Fibroblast of skin of right quadriceps (primary cell): ENCODE data around the gene CNN3.

Experiments used
- DNase-seq: peaks from one replicate; pipeline ENCODE4 v3.0.0-alpha.2; 2013

Gene CNN3

GRCh38 chr1:94926915-94927404 is at the start of gene CNN3:
CNN3 (minus strand) TSS chr1:94927110; CDS start chr1:94926894, 216 bp downstream.
- peak; percentile 93 for DNase-seq

- DNase-seq: peak; percentile 95
Observed at GRCh38 chr1:94974824-94975223, 47.9 kb upstream of the CNN3 start.

- DNase-seq: peak; percentile 83
Observed at GRCh38 chr1:94974241-94974640, 47.3 kb upstream of the CNN3 start.

DNA sequence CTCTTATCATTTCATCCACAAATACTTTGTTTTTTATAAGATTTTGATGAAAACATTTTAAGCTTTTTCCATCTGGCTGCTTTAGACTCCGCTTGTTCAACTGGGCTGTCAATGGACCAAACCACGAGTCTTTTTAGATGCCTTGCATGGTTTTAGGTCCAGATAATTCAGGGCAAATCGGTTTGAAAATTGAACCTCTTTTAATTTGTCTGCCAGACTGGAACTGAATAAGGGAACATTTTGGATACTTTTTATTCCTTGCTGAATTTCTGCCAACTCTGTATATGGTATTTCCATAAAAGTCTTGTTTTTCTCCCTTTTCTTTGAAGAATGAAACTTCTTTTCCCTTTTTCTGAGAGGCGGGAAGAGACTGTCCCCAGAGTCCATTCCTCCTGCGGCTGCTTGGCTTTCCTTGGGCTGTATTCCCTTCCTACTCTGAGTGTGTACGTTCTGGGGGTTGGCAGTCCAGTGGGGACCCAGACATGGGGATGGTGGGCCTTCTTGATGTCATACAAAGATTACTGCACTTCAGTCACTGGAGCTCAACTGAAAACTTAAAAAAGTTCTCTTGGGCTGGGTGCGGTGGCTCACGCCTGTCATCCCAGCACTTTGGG is 46.5 kb upstream of the CNN3 start:
- DNase-seq: no peak

DNA sequence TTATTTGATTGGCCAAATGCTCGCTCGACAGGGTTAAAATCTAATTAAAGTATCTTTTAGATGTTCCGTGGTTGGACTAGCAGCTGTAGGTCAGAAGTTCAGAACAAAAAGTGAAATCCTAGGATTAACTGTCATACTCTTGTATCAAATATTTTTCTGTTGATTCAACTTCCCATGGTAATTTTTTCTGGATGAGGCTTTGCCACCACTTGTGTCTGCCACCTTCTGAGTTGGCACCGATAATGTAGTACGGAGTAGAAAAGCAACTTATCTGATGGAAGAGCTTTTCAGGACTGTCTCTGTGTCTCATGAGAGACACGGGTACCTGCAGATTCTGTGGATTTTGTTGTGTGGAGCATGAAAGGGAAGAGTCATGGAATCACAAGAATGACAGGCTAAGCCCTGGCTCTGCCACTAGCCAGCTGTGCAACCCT is 44.6 kb upstream of the CNN3 start:
- peak; percentile 66 for DNase-seq

GRCh38 chr1:94970783-94971182 is 43.9 kb upstream of the CNN3 start:
- DNase-seq: no peak

DNA sequence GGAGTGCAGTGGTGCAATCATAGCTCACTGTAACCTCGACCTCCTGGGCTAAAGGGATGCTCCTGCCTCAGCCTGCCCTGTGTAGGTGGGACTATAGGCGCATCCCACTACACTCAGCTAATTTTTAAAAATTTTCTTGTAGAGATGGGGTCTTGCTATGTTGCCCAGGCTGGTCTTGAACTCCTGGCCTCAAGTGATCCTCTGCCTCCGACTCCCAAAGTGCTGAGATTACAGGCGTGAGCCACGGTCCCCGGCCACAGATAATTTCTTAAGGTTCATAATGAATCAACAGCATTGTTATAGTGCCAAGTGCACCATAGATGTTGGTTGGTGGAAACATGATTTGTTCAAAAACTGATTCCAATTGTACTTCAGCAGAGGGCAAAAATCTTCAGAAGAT is 42.2 kb upstream of the CNN3 start:
- DNase-seq: no peak

DNA sequence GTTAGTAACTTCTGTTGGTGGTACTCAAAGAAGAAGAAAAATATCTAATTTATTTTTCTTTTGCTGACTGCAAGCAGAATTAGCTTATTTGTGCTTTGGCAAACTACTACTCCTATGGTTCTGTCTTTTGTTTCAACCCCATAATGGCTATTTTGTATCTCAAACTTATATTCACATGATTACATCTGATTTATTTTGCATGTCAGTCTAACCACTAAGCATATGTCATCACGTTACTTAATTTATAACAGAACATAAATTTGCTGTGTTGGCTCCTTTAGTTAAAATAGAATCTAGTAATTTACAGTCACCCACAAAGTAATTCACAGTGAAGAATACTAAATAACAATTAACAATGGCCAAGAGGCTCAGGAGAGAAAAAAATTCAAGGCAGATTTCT is 39.1 kb upstream of the CNN3 start:
- no peak for DNase-seq

DNA sequence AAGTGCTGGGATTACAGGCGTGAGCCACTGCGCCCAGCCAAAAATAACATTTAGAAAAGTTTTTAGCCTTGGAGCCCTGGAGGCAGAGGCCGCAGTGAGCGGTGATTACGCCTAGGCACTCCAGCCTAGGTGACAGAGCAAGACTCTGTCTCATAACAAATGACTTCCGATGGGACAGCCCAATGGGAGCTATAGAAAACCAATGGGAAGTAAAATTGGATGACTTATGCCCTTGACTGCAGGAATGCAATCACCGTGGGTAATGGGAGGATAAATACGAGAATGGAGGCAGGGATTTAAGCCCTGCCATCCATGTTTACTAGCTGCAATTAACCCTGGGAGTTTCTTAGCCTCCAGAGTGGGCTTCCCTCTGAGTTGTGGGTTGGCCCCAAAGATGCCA is 37.0 kb upstream of the CNN3 start:
- no peak for DNase-seq

DNA sequence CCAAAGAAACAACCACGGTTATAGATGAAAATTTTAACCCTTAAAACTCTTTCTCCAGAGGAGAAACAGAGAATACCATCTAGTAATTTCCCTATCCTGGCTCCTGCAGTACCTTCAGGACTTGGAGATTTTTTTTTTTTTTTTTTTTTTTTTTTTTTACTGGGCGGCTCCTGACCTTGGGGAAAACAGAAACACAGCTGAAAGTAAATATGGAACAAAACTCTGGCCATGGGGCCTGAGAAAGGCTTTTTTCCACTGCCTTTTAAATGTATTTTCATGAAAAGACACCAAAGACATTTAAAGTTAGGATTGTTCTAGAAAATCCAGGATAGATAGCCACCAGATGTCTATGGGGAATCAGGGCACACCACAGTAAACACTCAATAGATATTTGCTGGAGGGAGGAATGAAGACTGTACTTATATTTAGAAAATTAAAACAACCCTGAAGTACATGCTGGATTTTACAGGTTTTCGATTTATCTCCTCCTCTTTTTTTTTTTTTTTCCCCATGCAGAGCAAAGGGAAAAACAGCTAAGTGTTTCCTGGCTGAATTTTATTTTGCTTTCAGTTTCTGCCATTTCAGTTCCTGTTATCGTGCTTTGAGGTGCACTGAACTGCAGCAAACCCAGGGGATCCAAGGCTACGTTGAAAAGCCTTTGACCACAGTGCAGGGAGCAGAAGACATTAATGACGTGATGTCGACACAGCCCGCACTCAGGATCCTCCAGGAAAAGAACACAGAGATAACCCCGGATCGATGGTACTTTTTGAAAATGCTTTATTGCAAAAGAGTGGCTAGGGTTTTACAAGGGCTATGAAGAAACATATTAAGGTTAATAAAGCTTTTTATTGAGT is 35.7 kb upstream of the CNN3 start:
- no peak for DNase-seq

- DNase-seq: no peak
Observed at GRCh38 chr1:94961988-94962387, 35.1 kb upstream of the CNN3 start.

DNA sequence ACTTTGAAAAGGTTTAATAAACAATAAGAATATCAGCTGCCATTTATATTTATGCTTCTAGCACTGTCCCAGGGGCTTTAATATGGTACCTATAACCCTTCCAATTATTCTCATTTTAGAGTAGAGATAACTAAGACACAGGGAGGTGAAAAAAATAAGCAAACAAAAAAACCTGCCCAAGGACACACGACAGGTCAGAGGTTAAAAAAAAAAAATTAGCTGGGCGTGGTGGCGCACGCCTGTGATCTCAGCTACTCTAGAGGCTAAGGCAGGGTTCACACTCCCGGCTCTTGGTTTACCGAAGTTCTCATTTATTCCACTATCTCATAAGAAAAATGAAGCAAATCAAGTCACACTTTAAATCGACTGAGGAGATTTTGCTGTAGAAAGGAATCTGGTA is 34.7 kb upstream of the CNN3 start:
- no peak for DNase-seq

- no peak for DNase-seq
Observed at GRCh38 chr1:94958081-94958480, 31.2 kb upstream of the CNN3 start.

GRCh38 chr1:94955767-94956632 is 29.1 kb upstream of the CNN3 start:
- DNase-seq: no peak

DNA sequence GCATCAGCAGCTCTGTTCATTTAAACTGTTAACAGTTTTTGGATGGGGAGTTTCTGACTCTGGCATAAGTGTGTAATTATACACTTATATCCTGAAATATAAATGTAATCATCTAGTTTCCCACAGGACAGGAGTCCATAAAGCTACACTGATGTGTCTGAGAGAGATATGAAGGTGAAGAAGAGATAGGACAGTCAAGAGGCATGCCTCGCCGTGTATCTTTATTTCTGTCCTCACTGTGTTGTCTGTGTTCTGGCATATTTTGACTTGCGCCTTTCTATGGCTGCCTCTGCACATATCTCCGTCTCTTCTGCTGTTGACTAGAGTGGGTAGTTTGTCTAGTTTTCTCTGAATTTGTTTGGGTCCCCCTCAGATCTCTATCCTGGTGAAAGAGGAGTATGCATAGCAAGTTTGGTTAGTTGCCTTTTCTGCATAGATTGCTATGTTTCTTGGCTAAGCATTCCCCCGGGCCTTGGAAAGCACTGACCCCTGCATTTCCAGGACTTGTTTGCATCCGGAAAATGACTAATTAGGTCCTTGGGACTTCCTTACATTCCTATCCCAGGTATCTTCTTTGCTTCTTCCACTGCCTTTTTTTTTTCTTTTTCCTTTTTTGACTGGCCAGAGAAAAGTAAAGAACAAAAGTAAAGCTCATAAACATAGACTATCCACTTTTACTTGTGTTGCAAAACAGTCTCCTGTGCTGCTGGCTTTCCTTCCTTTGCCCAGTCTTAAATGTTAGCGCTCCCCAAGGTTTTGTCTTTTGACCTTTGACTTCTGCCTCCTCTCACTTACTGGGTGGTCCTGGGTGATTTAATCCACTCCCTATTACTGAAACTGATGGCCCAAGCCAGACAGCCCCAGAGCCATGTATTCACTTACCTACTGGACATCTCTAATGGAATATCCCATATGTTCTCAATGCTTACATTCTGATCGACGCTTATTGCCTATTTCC is 27.6 kb upstream of the CNN3 start:
- no peak for DNase-seq

DNA sequence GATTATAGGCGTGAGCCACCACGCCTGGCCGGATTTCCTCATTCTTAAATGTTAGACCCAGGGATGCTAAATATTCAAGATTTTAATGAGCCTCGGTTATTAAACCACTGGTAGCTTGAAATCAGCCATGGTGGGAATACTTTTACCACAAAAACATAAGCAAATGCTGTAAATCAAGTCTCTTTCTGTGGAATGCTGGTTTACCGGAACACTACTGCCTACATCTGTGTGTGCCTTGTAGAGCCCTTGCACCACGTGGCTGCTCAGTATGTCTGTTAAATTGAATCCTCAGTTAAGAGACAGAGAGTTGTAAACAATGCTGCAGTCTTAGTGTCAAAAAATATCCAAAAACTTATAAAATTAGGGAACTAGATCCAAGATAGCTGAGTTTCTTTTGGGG is 26.8 kb upstream of the CNN3 start:
- DNase-seq: peak; percentile 81

DNA sequence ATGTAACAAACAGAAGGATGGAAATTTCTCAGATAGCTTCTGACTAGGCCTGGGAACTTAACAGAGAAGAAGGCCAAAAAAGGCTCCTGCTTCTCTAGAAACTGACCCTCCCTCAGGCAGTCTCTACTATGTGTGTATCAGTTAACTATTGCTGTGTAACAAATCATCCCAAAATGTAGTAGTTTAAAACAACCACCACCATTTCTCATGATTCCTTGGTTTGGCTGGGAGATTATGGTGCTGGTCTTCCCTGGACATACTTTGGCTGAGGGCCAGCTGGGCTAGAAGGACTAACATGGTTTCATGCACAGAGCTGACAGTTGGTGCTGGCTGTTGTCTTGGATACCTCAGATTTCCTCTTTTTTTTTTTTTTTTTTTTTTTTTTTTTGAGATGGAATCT is 26.2 kb upstream of the CNN3 start:
- no peak for DNase-seq

DNA sequence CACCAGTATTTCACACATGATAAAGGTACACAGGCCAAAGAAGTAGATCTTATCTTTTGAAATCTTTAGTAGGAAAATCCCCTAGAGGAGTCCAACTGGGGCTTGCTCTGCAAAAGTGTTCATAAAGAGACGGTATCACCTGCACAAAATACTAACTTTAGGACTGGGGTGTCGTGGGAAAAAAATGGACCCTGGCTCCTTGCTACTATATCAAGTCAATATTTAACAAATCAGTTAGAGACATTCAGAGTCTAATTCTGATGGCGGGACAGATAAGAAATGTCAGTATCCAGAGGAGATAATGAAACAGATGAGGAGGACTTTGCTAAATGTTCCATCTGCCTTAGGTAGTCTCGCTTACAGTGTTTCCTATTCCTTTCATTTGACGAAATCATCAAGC is 25.6 kb upstream of the CNN3 start:
- no peak for DNase-seq

DNA sequence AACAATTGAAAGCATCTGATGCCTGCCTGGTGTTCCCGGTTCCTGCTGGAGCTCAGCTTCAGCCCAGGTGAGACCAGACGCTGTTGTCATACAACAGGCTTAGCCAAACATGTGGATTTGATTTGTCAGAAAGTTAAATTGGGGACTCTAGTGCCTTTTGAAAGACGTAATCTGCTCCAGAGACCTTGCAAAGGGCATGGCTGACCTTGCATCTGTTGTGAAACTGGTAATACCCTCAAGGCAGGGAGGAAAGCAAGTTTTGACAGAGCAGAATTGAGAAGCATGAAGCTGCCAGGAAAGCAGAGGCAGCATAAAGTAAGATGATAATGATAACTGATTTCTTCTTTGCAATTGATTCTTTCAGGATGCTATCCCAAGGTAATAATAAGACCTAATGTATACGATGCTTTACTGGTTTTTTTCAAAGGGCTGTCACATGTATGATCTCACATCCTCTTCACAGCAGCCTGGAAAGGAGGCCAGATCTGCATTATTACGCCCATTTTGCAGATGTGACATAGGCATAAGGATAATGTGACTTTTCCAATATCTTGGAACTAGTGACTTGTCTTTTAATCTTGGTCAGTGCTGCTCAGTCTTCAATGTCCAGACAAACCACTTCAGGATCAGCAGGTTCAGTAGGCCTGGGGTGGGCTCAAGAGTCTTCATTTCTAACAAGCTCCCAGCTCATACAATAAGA is 24.7 kb upstream of the CNN3 start:
- no peak for DNase-seq

DNA sequence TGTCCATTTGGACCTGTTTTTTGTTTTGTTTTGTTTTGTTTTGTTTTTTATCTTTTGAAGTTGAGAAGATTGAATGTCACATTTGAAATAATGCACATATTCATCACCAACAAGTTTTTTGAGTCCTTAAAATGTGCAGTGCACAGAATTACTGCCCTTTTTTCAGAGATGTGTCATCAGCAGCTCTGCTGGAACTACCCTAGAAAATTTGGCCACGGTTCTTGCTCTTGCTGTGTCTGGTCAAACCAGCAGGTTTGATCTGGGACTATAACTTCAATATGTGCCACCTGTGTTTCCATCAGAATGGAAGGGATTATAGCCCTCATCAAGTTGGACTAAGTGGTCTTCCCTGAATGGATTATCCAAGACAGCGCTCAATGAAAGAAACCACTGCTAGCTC is 24.1 kb upstream of the CNN3 start:
- no peak for DNase-seq
